ENCODE results near the gene TADA1. TPM values are rescaled to one million over a fixed set of nuclear protein-coding genes. Genes with fewer than 3 reads are reported as not detected.

Gene TADA1
- total and polyA plus RNA-seq, 3 donors from 2014 or later, result 19.2 to 25.8 (median 22.0) TPM

- no peak for DNase-seq
- no peaks in the 10 kb centered on the region for H3K27me3 ChIP-seq
- H3K4me1 ChIP-seq, result no peaks in the 10 kb centered on the region
- H3K36me3 ChIP-seq (ENCODE audit: low read depth, missing control alignments), result no peaks in the 10 kb centered on the region
- H3K4me3 ChIP-seq, result no peak overlapping the region
- 78 to 84% methylated on average over 6 of the region's 6 CpGs for whole genome bisulfite sequencing, 2 donors
- no peak overlapping the region for H3K27ac ChIP-seq
- intact Hi-C loops (cut with DNase I; ENCODE audit: low total_unique reads), result no loop called here
- no peaks in the 10 kb centered on the region for H3K9me3 ChIP-seq
- TF ChIP-seq CTCF (IDR thresholded peaks at IDR 0.05) (no peak), POLR2A (IDR thresholded peaks at IDR 0.05) (no peak)
These were observed 42.3 kb upstream of the TADA1 start for GRCh38 chr1:166918088-166918955.

GRCh38 chr1:166915941-166916340, 39.9 kb upstream of the TADA1 start:
- Histone ChIP-seq H3K36me3 (ENCODE audit: low read depth, missing control alignments) (no peaks in the 10 kb centered on the region), H3K27ac (no peak overlapping the region), H3K27me3 (no peaks in the 10 kb centered on the region), H3K4me1 (no peaks in the 10 kb centered on the region), H3K4me3 (no peak overlapping the region), H3K9me3 (no peaks in the 10 kb centered on the region)
- no peak for DNase-seq
- TF ChIP-seq CTCF (IDR thresholded peaks at IDR 0.05), result no peak
- no peak for TF ChIP-seq POLR2A (IDR thresholded peaks at IDR 0.05)
- 90% methylated on average over 2 to 4 of the region's 4 CpGs for WGBS, 2 donors
- intact Hi-C loops (cut with DNase I; ENCODE audit: low total_unique reads), result no loop called here

GRCh38 chr1:166915042-166915441, 39.0 kb upstream of the TADA1 start:
- Histone ChIP-seq H3K27ac (no peak overlapping the region), H3K4me3 (no peak overlapping the region), H3K4me1 (no peaks in the 10 kb centered on the region), H3K36me3 (ENCODE audit: low read depth, missing control alignments) (no peaks in the 10 kb centered on the region), H3K9me3 (no peaks in the 10 kb centered on the region), H3K27me3 (no peaks in the 10 kb centered on the region)
- DNase-seq, result no peak
- no peak for TF ChIP-seq CTCF (IDR thresholded peaks at IDR 0.05)
- TF ChIP-seq POLR2A (IDR thresholded peaks at IDR 0.05), result no peak
- WGBS, 2 donors, result 100% methylated on average over 1 of the region's 1 CpG
- intact Hi-C loops (cut with DNase I; ENCODE audit: low total_unique reads), result no loop called here

- H3K36me3 ChIP-seq (ENCODE audit: low read depth, missing control alignments), result no peaks in the 10 kb centered on the region
- no peak overlapping the region for H3K4me3 ChIP-seq
- TF ChIP-seq CTCF (IDR thresholded peaks at IDR 0.05), result no peak
- no peak for TF ChIP-seq POLR2A (IDR thresholded peaks at IDR 0.05)
- no peak overlapping the region for H3K27ac ChIP-seq
- 67 to 83% methylated on average over 3 of the region's 3 CpGs for WGBS, 2 donors
- no peaks in the 10 kb centered on the region for H3K9me3 ChIP-seq
- no peak for DNase-seq
- H3K27me3 ChIP-seq, result no peaks in the 10 kb centered on the region
- intact Hi-C loops (cut with DNase I; ENCODE audit: low total_unique reads), result no loop called here
- H3K4me1 ChIP-seq, result no peaks in the 10 kb centered on the region
These were observed 38.0 kb upstream of the TADA1 start for GRCh38 chr1:166914111-166914510.

- Histone ChIP-seq H3K4me1 (no peaks in the 10 kb centered on the region), H3K27me3 (no peaks in the 10 kb centered on the region), H3K27ac (no peak overlapping the region), H3K9me3 (no peaks in the 10 kb centered on the region), H3K36me3 (ENCODE audit: low read depth, missing control alignments) (no peaks in the 10 kb centered on the region), H3K4me3 (no peak overlapping the region)
- intact Hi-C loops (cut with DNase I; ENCODE audit: low total_unique reads), result no loop called here
- TF ChIP-seq CTCF (IDR thresholded peaks at IDR 0.05), result no peak
- no peak for TF ChIP-seq POLR2A (IDR thresholded peaks at IDR 0.05)
- DNase-seq, result no peak
- 92 to 97% methylated on average over 1 of the region's 1 CpG for WGBS, 2 donors
These were observed 35.6 kb upstream of the TADA1 start for GRCh38 chr1:166911624-166912023.

Measured in testis (tissue), 3 donors.